HL-60/S4 treated with retinoic acid at 250 ng/mL for 4 days and 3 days (cell line): ENCODE measurements around the gene LIX1L.

Experiments
- in situ Hi-C: fragments of 300-500 bp; cut with MboI; formaldehyde crosslinking; loops from 2 replicates; pipeline ENCODE4 v1.7.0; 2022; ENCODE audit warnings: low sequenced_read_pairs

The LIX1L gene

GRCh38 chr1:145964328-145965118 lies 6.7 kb upstream of the LIX1L start, which contains the start of the genes ANKRD34A and POLR3GL:
Gene ANKRD34A, minus strand, starts transcription at chr1:145964575. Its CDS starts 2,816 bp downstream, at chr1:145961759.
Gene POLR3GL, plus strand, starts transcription at chr1:145964690. Its CDS starts 10,176 bp downstream, at chr1:145974866.
- in situ Hi-C loops: loop anchor here (10.0 kb wide), 1 partner anchor 50 kb away; the partner anchor contains the start of genes ITGA10 and PEX11B

- in situ Hi-C loops: loop anchor here (10.0 kb wide), 1 partner anchor 49 kb away; the partner anchor contains the start of genes ITGA10 and PEX11B
Observed at GRCh38 chr1:145963265-145964019, 5.6 kb upstream of the LIX1L start.

GRCh38 chr1:145962157-145963102 lies 4.6 kb upstream of the LIX1L start:
- in situ Hi-C loops: loop anchor here (10.0 kb wide), 1 partner anchor 48 kb away; the partner anchor contains the start of genes ITGA10 and PEX11B

GRCh38 chr1:145961425-145962156 lies 3.8 kb upstream of the LIX1L start:
- in situ Hi-C loops: loop anchor here (10.0 kb wide), 1 partner anchor 47 kb away; the partner anchor contains the start of genes ITGA10 and PEX11B

GRCh38 chr1:145961109-145961424 lies 3.2 kb upstream of the LIX1L start:
- in situ Hi-C loops: loop anchor here (10.0 kb wide), 1 partner anchor 46 kb away; the partner anchor contains the start of genes ITGA10 and PEX11B

- in situ Hi-C loops: loop anchor here (10.0 kb wide), 1 partner anchor 46 kb away; the partner anchor contains the start of genes ITGA10 and PEX11B
Observed at GRCh38 chr1:145960468-145961108, 2.8 kb upstream of the LIX1L start.

GRCh38 chr1:145959957-145960467 lies 2.2 kb upstream of the LIX1L start:
- in situ Hi-C loops: loop anchor here (10.0 kb wide), 1 partner anchor 45 kb away; the partner anchor contains the start of genes ITGA10 and PEX11B

- in situ Hi-C loops: no loop called here
Observed at GRCh38 chr1:145959333-145959732, 1.5 kb upstream of the LIX1L start.

- in situ Hi-C loops: no loop called here
Observed at GRCh38 chr1:145958734-145959133, 917 bp upstream of the LIX1L start.

GRCh38 chr1:145956781-145957442 lies 905 bp downstream of the LIX1L start:
- in situ Hi-C loops: no loop called here

GRCh38 chr1:145956361-145956760 lies 1.5 kb downstream of the LIX1L start:
- in situ Hi-C loops: no loop called here

- in situ Hi-C loops: no loop called here
Observed at GRCh38 chr1:145955436-145955835, 2.4 kb downstream of the LIX1L start.

GRCh38 chr1:145953861-145954260 lies 4.0 kb downstream of the LIX1L start:
- in situ Hi-C loops: no loop called here

GRCh38 chr1:145952903-145953302 lies 4.9 kb downstream of the LIX1L start:
- in situ Hi-C loops: no loop called here

GRCh38 chr1:145951526-145951925 lies 6.3 kb downstream of the LIX1L start:
- in situ Hi-C loops: no loop called here

GRCh38 chr1:145949219-145949618 lies 8.6 kb downstream of the LIX1L start:
- in situ Hi-C loops: no loop called here

- in situ Hi-C loops: no loop called here
Observed at GRCh38 chr1:145947551-145947950, 10.3 kb downstream of the LIX1L start.

- in situ Hi-C loops: no loop called here
Observed at GRCh38 chr1:145946477-145946986, 11.3 kb downstream of the LIX1L start.
